GM21526 (cell line): Measurements from ENCODE around the gene STAC2.

Source experiments
- ATAC-seq: cut with Tn5 transposase; IDR thresholded peaks from one replicate; pipeline ENCODE4 v1.9.1; 2021; ENCODE audit warnings: moderate library complexity; ENCODE audit not compliant: unreplicated experiment, low FRiP score

STAC2 gene

DNA sequence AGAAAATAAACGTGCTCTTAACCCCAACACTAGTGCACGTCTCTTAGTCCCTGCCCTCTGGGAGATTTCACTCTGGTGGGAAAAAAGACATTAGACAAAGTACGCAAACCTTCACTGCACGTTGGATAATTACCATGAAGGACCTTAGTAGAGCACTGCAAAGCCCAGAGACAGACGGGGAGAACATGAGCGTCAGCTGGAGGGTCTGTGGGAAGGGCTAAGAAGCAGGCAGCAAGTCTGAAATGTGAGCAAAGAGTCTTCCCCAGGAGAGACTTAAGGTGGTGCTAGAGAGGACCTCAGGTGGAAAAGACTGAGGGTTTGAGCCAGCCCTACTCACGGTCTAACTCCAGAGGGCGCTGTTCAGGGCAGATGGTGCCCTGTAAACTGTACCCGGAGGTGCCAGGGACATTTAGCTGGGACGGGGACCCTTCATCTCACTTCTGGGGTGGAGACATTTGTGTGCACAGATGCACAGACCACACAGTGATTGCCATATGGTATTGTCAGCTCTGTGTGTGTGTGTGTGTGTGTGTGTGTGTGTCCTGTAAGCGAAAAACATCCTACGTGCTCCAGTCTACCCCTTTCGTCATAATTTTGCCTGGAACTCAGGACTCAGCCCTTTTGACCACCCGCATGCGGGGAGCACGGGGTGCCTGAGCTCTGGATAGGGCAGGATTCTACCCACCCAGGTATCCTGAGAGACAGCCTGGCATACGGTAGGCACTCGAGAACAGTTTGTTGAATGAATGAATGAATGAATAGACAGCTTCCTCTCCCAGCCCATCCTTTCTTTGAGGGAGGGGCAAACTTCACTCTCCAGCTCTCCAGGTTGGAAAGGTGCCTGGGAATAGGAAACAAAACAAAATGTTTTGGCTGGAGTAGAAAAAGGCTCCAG is 10.1 kb upstream of the STAC2 start:
- no peak for ATAC-seq

DNA sequence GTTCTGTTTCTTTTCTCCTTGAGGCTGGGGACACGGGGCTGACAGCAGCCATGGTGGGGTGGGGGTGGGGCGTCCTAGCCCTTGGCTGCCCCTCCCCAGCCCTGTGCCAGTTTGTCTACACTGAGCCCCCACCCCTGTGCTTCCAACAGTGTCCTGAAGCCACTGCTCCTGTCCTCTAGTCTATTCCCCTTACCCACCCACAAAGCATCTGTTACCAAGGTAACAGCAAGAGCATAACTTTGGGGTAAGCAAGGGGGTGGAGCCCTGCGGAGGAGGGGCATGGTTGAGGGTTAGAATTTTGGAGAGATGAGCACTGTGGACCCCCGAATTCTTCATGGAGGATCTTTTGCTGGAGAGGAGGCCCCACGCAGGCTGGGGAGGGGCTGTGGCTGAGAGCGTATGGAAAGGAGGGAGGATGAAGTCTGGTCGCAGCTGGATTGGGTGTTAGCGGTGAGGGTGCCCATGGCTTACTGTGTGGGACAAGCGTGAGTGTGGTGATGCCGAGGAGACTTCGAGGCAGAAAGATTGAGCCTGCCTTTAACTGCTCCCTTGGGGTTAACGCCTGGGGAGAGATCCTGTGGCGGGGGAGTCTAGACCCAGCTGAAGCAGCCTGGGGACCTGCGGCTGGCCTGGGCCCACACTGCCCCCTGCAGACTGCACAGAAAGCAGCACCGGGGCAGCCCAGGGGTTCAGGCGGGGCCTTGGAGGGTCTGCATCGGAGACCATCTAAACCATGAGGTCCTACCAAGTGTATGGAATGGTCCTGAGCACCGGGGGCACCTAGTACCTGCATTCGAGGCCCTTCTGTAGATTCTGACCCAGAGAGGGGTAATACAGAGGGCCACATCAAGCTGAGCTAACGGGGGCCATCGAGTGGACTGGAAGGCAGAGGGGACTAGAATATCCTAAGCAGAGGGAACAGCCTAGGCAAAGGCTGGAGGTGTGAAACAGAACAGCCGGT is 6.1 kb upstream of the STAC2 start:
- no peak for ATAC-seq

DNA sequence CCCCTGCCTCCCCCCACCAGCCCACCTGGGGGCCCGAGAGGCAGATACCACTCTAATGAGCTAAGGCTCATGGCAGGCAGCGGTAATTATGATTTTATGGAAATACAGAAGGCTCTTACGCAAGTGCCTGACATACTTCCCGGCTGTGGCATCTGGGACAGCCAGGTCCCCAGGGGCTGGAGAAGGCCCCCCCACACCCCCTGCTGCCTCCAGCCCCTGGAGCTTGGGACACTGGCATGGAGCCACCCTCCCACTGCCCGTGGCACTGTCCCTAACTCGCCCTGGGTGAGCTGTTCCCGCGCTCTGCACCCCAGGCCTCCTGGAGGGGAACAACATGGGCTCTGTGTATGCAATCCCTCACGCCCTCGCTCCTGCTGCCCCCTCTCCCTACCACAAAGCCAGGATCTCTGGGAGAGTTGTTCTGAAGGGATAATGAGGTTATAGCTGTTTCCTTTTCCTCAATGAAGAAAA is 5.4 kb upstream of the STAC2 start:
- ATAC-seq: no peak

DNA sequence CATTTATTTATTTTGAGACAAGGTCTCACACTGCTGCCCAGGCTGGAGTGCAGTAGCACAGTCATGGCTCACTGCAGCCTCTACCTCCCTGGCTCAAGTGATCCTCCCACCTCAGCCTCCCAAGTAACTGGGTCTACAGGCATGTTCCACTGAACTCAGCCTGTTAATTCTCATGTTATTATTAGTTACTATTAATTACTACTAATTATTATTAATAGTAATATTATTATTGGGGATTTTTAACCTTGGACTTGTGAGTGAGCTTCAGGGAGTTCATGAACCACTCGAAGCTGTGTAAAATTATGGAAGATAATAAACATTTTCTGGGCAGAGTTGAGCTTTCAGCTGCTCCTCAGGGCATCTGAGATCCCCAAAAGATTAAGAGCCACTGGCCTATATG is 4.6 kb upstream of the STAC2 start:
- no peak for ATAC-seq

DNA sequence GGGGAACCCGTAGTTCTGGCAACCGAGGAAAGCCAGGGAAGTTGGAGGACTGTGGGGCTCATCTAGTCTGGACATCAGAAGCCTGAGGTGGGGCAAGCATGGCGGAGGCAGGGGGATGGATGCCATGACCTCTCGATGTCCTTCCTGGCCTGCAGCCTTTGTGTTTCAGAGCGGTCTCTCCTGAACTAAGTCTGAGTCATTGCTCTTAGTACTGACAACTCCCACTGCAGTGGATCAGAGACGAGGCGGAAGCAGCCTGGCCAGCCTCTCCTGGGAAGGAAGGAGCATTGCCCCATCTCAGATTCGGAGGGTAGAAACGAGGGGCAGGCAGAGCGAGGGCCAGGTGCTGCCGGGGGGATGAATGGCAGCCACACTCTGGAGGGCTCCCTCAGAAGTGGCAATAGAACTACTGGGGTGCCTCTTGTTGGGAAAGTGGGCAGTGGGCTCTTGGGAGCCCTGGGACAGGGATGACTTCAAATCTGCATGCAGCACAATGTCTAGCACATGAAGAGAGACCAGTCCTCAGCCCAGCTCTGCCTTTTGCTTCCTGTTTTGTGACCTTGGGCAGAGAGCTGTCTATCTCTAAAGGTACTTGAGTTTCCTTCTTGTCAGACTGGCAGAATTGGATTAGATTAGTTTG is 3.6 kb upstream of the STAC2 start:
- ATAC-seq: no peak

GRCh38 chr17:39227364-39227919 is 1.7 kb upstream of the STAC2 start:
- no peak for ATAC-seq

DNA sequence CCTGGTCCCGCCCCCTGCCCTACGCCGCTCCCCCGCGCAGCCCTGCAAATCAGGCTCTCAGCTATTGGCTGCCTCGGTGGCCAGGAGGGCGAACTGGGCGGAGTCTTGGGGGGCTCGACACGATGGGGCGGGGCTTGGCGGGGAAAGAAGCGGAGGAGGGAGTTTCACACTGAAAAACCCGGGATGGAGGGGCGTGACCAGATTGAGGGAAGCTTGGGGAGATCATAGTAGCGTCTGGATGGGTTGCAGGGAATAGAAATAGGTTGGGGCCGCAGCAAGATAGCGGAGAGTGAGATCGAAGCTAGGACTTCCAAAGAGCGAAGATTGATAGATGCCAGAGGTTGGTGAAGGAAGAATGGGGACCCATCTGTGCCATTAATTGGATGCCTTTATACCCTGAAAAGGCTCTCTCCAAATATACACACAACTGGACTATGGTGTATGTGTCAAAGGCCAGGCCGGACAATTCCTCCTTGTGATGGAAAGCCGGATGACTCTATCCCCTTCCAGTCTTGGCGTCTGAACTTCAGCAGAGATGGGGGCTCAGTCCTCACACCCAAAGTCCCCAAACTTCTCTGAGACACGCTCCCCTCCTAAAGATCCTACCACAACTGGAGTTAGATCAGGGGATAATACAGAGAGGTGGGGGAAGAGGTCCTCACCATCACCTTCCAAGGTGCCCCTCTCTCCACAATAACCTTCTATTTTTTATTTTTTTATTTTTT is 376 bp upstream of the STAC2 start:
- ATAC-seq: no peak

- ATAC-seq: no peak
Observed at GRCh38 chr17:39224778-39225307, 902 bp downstream of the STAC2 start.

DNA sequence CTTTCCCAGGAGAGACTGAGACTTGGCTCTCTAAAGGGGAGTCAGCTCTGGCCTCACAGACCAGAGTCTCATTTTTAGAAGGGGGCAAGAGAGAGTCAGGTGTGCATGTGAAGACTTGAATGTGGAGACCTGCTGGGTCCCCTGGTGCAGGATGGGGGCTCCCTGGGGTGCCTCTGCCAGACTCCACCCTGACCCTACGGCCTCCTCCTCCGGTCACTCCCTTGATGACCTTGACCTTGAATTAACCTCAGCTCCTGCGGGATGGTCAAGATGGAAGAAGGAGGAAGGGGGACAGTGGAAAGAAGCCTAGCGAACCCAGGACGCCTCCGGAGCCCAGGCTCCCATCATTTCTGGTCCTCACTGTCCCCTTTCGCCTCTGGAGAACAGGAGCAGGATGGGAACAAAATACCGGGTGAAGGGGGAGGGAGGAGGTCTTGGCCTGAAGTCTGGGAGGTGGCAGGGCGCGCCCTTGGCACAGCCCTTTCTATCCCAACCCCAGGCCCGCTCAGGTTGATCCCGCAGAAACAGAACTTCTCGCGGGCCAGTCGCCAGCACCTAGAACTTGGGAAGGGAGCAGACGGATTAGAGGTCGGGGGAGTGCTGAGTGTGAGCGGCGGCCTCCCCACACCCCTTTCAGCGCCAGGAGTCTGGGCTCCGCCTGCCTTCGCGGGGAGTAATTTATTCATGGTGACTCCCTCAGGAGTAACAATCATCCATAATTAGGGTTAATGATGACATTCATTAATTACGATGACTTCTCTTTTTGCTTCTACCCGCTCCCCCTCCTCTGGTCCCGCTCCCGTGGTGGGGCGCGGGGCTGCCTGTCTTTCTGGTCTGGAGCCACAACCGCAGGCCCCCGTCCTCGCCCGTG is 1.6 kb downstream of the STAC2 start:
- no peak for ATAC-seq

DNA sequence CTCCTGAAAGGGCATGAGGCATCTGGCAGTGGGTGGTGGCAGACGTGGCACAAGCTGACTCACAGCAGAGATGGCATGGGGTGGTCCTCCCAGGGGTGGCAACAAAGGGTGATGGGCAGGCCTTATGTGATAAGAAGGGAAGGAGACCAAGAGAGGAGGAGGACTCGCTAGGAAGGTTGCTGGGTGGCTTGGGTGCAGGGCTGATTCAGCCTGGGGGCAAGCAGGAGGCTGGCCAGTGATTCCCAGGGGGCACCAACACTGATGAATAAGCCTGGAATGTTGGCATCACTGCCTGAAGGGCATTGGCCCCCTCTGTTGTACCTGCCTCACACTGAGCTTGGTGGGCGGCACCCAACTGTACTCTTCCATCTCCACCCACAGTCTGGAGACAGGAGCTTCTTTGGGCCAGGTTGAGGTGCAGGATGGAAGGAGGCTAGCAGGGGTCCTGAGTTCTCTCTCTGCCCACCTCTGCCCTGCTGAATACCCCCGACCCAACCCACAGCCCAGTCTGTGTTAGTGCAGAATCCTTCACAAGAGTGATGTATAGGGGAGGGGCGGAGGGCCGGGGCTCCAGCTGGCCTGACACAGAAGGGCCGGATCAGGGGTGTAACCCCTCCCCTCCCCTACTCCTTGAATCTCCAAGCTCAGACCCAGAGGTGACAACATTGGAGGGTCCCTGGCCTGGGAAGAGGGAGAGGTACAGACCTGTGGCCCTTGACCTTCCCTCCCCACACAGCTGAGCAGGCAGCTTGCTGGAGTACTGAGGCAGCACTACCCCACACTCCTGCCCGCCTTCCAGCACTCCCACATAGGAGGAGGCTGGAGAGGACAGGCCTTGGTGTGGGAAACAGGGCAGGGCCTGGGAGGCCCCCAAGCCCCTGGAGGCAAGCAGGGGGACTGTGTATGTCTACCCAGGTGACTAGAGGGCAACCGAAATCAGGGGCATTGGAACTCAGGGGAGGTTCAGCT is 2.6 kb downstream of the STAC2 start:
- ATAC-seq: no peak

- ATAC-seq: no peak
Observed at GRCh38 chr17:39222151-39222550, 3.6 kb downstream of the STAC2 start.

DNA sequence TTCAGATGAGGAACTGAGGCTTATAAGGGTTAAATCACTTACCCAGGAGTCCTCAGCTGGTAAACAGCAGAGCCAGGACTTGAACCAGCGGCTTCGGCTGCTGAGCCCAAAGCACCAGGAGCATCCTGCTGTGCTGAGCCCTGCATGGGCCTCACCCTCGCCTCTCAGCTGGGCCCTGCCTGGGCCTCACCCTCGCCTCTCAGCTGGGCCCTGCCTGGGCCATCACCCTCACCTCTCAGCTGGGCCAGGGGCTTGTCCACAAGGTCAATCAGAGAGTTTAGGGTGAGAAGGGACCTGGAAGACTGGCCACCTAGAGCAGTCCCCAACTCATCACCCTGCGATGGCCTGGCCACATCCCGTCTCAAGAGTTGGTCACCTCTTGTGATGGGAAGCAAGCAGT is 4.2 kb downstream of the STAC2 start:
- ATAC-seq: no peak

DNA sequence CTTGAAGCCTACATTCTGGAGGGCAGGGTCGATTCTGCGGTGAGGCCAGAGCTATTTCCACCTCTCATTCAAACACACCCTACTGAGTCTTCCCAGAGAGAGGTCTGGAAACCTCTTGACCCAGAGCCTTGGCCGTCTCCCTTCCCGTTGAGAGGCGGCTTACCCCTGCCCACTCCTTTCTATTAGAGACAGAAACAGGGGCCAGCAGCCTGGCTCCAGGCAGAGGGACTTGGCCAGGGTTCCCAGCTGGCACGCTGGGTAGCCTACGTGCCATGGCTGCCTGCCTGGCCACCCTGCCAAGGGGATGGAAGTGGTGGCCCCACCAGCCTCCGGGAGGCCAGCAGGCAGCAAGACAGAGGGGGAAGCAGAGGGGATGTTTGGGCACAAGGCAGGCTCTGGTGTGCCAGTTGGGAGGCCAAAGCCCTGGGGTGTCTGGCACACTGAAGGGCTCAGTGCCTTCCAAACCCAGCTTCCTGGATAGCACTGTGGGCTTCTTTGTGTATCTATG is 6.0 kb downstream of the STAC2 start:
- no peak for ATAC-seq

- ATAC-seq: no peak
Observed at GRCh38 chr17:39218906-39219305, 6.8 kb downstream of the STAC2 start.

- no peak for ATAC-seq
Observed at GRCh38 chr17:39217734-39218369, 7.9 kb downstream of the STAC2 start.

- ATAC-seq: no peak
Observed at GRCh38 chr17:39213852-39214251, 11.9 kb downstream of the STAC2 start.
